ENCODE measurements around the gene IFNL4.
A peak's percentile ranks its signal among the peaks of the same experiment; 100 is the strongest.
"Not testable (repeated sequence)": the region's sequence is repeated elsewhere in the genome, so short reads cannot be mapped to it uniquely, and the experiment has no call there.

The IFNL4 gene

GRCh38 chr19:39254531-39255345 lies 6.1 kb upstream of the IFNL4 start:
- DNase-seq: no peak

GRCh38 chr19:39253374-39254149 lies 4.9 kb upstream of the IFNL4 start:
- DNase-seq: no peak

GRCh38 chr19:39252458-39252857 lies 3.8 kb upstream of the IFNL4 start:
- no peak for DNase-seq

GRCh38 chr19:39251846-39252245 lies 3.2 kb upstream of the IFNL4 start:
- DNase-seq: no peak

- DNase-seq: no peak
These were observed 2.4 kb upstream of the IFNL4 start for GRCh38 chr19:39251081-39251480.

GRCh38 chr19:39247701-39248664 lies 673 bp downstream of the IFNL4 start:
- no peak for DNase-seq

GRCh38 chr19:39246951-39247669 lies 1.5 kb downstream of the IFNL4 start:
- peak in 3 of 6 experiments; percentile 7 to 35 (median 28) for DNase-seq

- not testable (repeated sequence) for DNase-seq
These were observed 3.5 kb downstream of the IFNL4 start for GRCh38 chr19:39245166-39245565.

GRCh38 chr19:39244410-39245100 lies 4.1 kb downstream of the IFNL4 start, which contains the start of gene IFNL3:
Gene IFNL3, minus strand, starts transcription at chr19:39245006. Its CDS starts 39 bp downstream, at chr19:39244967.
- not testable (repeated sequence) for DNase-seq

- not testable (repeated sequence) for DNase-seq
These were observed 4.9 kb downstream of the IFNL4 start for GRCh38 chr19:39243741-39244140.

- DNase-seq: no peak
These were observed 8.2 kb downstream of the IFNL4 start for GRCh38 chr19:39240421-39240820.

GRCh38 chr19:39238944-39239343 lies 9.7 kb downstream of the IFNL4 start:
- DNase-seq: no peak

GRCh38 chr19:39238209-39238608 lies 10.4 kb downstream of the IFNL4 start:
- DNase-seq: no peak

GRCh38 chr19:39237200-39238184 lies 11.2 kb downstream of the IFNL4 start:
- DNase-seq: peak in 3 of 6 experiments; percentile 18 to 45 (median 19)

GRCh38 chr19:39236527-39236926 lies 12.1 kb downstream of the IFNL4 start:
- peak in 1 of 6 experiments; percentile 10 for DNase-seq

GRCh38 chr19:39232708-39233107 lies 15.9 kb downstream of the IFNL4 start:
- DNase-seq: no peak

GRCh38 chr19:39230096-39230764 lies 18.4 kb downstream of the IFNL4 start:
- no peak for DNase-seq

- no peak for DNase-seq
These were observed 23.7 kb downstream of the IFNL4 start for GRCh38 chr19:39224910-39225309.

- no peak for DNase-seq
These were observed 24.9 kb downstream of the IFNL4 start for GRCh38 chr19:39223703-39224279.

All from stimulated activated naive CD4-positive, alpha-beta T cell (primary cell).